ENCODE data around the gene CCDC73. TPM values are rescaled to one million over a fixed set of nuclear protein-coding genes. Genes with fewer than 3 reads are reported as not detected.

CCDC73 gene
- total RNA-seq, 2 experiments from 2014 or later = not detected

- no peak for DNase-seq
- H3K9me3 Mint-ChIP-seq = no peaks in the 10 kb centered on the region
- H3K27ac Mint-ChIP-seq = no peak overlapping the region
- no peaks in the 10 kb centered on the region for H3K36me3 Mint-ChIP-seq (ENCODE audit: low read depth)
- no peak overlapping the region for H3K4me3 Mint-ChIP-seq
- H3K4me1 Mint-ChIP-seq = peaks cover 12% of the 10 kb centered on the region
- H3K27me3 Mint-ChIP-seq = no peaks in the 10 kb centered on the region
- POLR2A ChIA-PET = no interaction called here
- CTCF ChIA-PET = no interaction called here
Measured at GRCh38 chr11:32563600-32563959, 230.9 kb downstream of the CCDC73 start.

- peaks cover 12% of the 10 kb centered on the region for H3K4me1 Mint-ChIP-seq
- H3K4me3 Mint-ChIP-seq = no peak overlapping the region
- H3K27ac Mint-ChIP-seq = no peak overlapping the region
- no peaks in the 10 kb centered on the region for H3K36me3 Mint-ChIP-seq (ENCODE audit: low read depth)
- ChIA-PET CTCF (no interaction called here), POLR2A (no interaction called here)
- no peak for DNase-seq
- no peaks in the 10 kb centered on the region for H3K27me3 Mint-ChIP-seq
- H3K9me3 Mint-ChIP-seq = no peaks in the 10 kb centered on the region
Measured at GRCh38 chr11:32562839-32563599, 231.4 kb downstream of the CCDC73 start.

- no peak overlapping the region for H3K27ac Mint-ChIP-seq
- DNase-seq = no peak
- H3K27me3 Mint-ChIP-seq = no peaks in the 10 kb centered on the region
- no peaks in the 10 kb centered on the region for H3K36me3 Mint-ChIP-seq (ENCODE audit: low read depth)
- H3K9me3 Mint-ChIP-seq = no peaks in the 10 kb centered on the region
- no peak overlapping the region for H3K4me3 Mint-ChIP-seq
- CTCF ChIA-PET = no interaction called here
- H3K4me1 Mint-ChIP-seq = peaks cover 7% of the 10 kb centered on the region
- POLR2A ChIA-PET = no interaction called here
Measured at GRCh38 chr11:32561835-32562234, 232.6 kb downstream of the CCDC73 start.

- no peaks in the 10 kb centered on the region for H3K36me3 Mint-ChIP-seq (ENCODE audit: low read depth)
- no peaks in the 10 kb centered on the region for H3K4me1 Mint-ChIP-seq
- ChIA-PET CTCF (interaction anchor here (0.6 kb wide), 1 partner anchor 23 kb away, joined by 4 read pairs; no protein-coding TSS in a partner anchor), POLR2A (no interaction called here)
- no peak overlapping the region for H3K27ac Mint-ChIP-seq
- no peak overlapping the region for H3K4me3 Mint-ChIP-seq
- no peak for DNase-seq
- H3K9me3 Mint-ChIP-seq = no peaks in the 10 kb centered on the region
- peaks cover 2% of the 10 kb centered on the region for H3K27me3 Mint-ChIP-seq
Measured at GRCh38 chr11:32555895-32556294, 238.6 kb downstream of the CCDC73 start.

- Mint-ChIP-seq H3K4me3 (no peak overlapping the region), H3K36me3 (ENCODE audit: low read depth) (no peaks in the 10 kb centered on the region), H3K27ac (no peak overlapping the region), H3K4me1 (no peaks in the 10 kb centered on the region), H3K27me3 (peaks cover 5% of the 10 kb centered on the region), H3K9me3 (no peaks in the 10 kb centered on the region)
- CTCF ChIA-PET = no interaction called here
- POLR2A ChIA-PET = no interaction called here
- no peak for DNase-seq
Measured at GRCh38 chr11:32555091-32555490, 239.4 kb downstream of the CCDC73 start.

Other genes starting within 250 kb of the CCDC73 start
- 100 to 1,000 TPM; 233 to 274 TPM for gene EIF3M, start 210.8 kb downstream of the CCDC73 start, total RNA-seq
- under 1 TPM; 0.25 to 0.30 TPM for gene PRRG4, start 35.3 kb upstream of the CCDC73 start, total RNA-seq
- gene QSER1, start 98.1 kb upstream of the CCDC73 start, total RNA-seq = 10 to 100 TPM; 12.3 to 18.0 TPM
- gene DEPDC7, start 221.2 kb upstream of the CCDC73 start, total RNA-seq = 1 to 10 TPM; 1.6 TPM
- gene TCP11L1, start 244.9 kb upstream of the CCDC73 start, total RNA-seq = 10 to 100 TPM; 13.8 to 14.7 TPM